ENCODE data around the gene CHI3L2.

CHI3L2 gene

DNA sequence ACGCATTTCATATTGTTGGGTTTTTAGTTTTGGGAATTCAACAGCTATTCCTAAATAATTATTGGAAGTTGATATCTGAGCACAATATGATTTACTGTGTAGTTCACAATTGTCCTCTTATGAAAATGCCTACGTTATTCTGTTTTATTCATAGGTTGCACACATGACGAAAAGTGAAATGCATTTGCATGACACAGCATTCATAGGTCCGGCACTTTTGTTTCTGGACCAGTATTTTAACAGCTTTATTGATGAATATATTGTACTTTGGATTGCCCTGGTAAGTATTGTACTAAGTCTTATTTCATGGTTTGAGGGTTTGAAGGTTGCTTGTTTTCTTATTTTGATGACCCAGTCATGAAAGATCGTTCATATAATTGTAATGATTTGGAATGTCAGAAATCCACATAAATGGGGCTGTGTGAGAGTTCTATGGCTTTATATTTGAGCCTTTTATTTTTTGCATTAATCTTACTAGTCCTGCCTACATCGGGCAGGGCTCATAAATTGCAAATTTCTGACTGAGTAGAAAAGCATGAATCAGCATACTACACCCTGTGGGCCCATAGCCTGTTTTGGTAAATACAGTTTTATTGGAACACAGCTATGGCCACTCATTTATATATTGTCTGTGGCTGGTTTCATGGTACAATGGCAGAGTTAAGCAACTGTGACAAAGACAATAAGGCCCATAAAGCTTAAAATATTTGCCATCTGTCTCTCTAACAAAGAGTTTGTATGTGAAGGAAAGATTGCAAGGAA lies 44.0 kb upstream of the CHI3L2 start:
- Histone ChIP-seq H3K36me3 (replicated peaks; ENCODE audit: insufficient read depth, low read length) (no peaks in the 10 kb centered on the region), H3K79me2 (ENCODE audit: low read length) (no peaks in the 10 kb centered on the region), H3K4me1 (ENCODE audit: low read length) (no peaks in the 10 kb centered on the region), H3K27ac (ENCODE audit: low read length) (no peak overlapping the region), H3K27me3 (replicated peaks; ENCODE audit: insufficient read depth, low read length) (no peaks in the 10 kb centered on the region), H3K9me3 (replicated peaks; ENCODE audit: insufficient read depth, low read length) (no peaks in the 10 kb centered on the region), H3K4me2 (ENCODE audit: low read depth, low read length) (no peak overlapping the region), H3K4me3 (ENCODE audit: low read length) (no peak overlapping the region), H3K9me2 (replicated peaks; ENCODE audit: insufficient read depth, low read length) (no peaks in the 10 kb centered on the region), H2AFZ (ENCODE audit: low read length) (no peak overlapping the region), H3F3A (ENCODE audit: insufficient read depth, low read length) (no peaks in the 10 kb centered on the region), H3K9ac (ENCODE audit: low read length) (no peak overlapping the region), H4K20me1 (ENCODE audit: insufficient read depth, low read length) (no peaks in the 10 kb centered on the region)
- DNase-seq, result no peak
- TF ChIP-seq EZH2 (optimal IDR thresholded peaks at IDR 0.05; ENCODE audit: low read depth, low read length) (no peak), EZH2phosphoT487 (IDR thresholded peaks at IDR 0.05; ENCODE audit: low read length) (no peak)
- TF ChIP-seq, protein P1, sequence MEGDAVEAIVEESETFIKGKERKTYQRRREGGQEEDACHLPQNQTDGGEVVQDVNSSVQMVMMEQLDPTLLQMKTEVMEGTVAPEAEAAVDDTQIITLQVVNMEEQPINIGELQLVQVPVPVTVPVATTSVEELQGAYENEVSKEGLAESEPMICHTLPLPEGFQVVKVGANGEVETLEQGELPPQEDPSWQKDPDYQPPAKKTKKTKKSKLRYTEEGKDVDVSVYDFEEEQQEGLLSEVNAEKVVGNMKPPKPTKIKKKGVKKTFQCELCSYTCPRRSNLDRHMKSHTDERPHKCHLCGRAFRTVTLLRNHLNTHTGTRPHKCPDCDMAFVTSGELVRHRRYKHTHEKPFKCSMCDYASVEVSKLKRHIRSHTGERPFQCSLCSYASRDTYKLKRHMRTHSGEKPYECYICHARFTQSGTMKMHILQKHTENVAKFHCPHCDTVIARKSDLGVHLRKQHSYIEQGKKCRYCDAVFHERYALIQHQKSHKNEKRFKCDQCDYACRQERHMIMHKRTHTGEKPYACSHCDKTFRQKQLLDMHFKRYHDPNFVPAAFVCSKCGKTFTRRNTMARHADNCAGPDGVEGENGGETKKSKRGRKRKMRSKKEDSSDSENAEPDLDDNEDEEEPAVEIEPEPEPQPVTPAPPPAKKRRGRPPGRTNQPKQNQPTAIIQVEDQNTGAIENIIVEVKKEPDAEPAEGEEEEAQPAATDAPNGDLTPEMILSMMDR (IDR thresholded peaks at IDR 0.05; ENCODE audit: low read length), result no peak

DNA sequence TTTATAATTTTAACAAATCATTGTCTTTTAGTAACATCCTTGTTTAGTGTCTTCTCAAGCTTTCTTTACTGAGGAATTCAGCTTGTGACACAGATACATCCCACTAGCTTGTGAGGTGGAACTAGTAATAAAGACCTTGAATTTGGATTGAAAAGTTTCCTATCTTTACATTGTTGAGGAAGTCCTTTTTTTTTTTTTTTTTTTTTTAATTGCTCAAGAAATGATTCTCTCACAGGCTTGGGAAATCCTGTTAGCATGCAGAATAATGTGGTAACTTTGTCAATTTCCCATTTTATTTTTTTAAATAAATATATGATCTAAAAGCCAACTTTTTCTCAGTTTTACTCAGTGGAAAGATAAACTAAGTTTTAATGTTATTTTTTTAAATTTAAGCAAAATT lies 42.9 kb upstream of the CHI3L2 start:
- no peak overlapping the region for H3K4me3 ChIP-seq (ENCODE audit: low read length)
- no peak overlapping the region for H3K27ac ChIP-seq (ENCODE audit: low read length)
- no peak for DNase-seq
- H3K9me2 ChIP-seq (replicated peaks; ENCODE audit: insufficient read depth, low read length), result no peaks in the 10 kb centered on the region
- H3K9ac ChIP-seq (ENCODE audit: low read length), result no peak overlapping the region
- no peaks in the 10 kb centered on the region for H3K36me3 ChIP-seq (replicated peaks; ENCODE audit: insufficient read depth, low read length)
- H3K9me3 ChIP-seq (replicated peaks; ENCODE audit: insufficient read depth, low read length), result no peaks in the 10 kb centered on the region
- H3K79me2 ChIP-seq (ENCODE audit: low read length), result no peaks in the 10 kb centered on the region
- no peaks in the 10 kb centered on the region for H4K20me1 ChIP-seq (ENCODE audit: insufficient read depth, low read length)
- no peaks in the 10 kb centered on the region for H3K4me1 ChIP-seq (ENCODE audit: low read length)
- TF ChIP-seq EZH2 (optimal IDR thresholded peaks at IDR 0.05; ENCODE audit: low read depth, low read length) (no peak), EZH2phosphoT487 (IDR thresholded peaks at IDR 0.05; ENCODE audit: low read length) (no peak)
- TF ChIP-seq, protein P1 (IDR thresholded peaks at IDR 0.05; ENCODE audit: low read length), result no peak
- H2AFZ ChIP-seq (ENCODE audit: low read length), result no peak overlapping the region
- H3K4me2 ChIP-seq (ENCODE audit: low read depth, low read length), result no peak overlapping the region
- H3K27me3 ChIP-seq (replicated peaks; ENCODE audit: insufficient read depth, low read length), result no peaks in the 10 kb centered on the region
- H3F3A ChIP-seq (ENCODE audit: insufficient read depth, low read length), result no peaks in the 10 kb centered on the region

DNA sequence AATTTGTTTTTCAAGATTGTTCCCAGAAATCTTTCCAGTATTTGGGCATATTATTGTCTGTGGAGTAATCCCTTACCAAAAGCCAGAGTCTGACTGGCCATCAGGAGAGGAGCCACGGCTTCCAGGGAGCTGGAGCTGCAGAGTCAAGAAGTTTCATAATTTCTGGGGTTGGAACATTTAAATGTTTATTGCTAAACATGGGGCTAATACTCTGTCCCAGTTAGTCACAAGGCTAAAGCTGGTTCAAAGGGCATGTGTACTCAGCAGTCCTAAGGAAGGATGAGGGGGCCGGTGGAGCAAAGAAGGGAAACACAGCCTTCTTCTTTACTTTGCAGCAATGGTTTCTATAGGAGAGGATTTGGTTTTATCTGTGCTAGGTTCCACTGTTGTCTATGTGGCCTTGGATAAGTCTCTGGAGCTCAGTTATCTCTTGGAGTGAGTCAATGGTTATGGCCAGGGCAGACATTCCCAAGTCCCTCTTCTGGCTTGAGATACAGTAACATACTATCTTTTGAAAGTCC lies 36.5 kb upstream of the CHI3L2 start:
- Histone ChIP-seq H2AFZ (ENCODE audit: low read length) (no peak overlapping the region), H3K27me3 (replicated peaks; ENCODE audit: insufficient read depth, low read length) (no peaks in the 10 kb centered on the region), H3K9me2 (replicated peaks; ENCODE audit: insufficient read depth, low read length) (no peaks in the 10 kb centered on the region), H3K9ac (ENCODE audit: low read length) (no peak overlapping the region), H3K79me2 (ENCODE audit: low read length) (no peaks in the 10 kb centered on the region), H3K4me1 (ENCODE audit: low read length) (peaks cover 8% of the 10 kb centered on the region), H3K9me3 (replicated peaks; ENCODE audit: insufficient read depth, low read length) (no peaks in the 10 kb centered on the region), H3F3A (ENCODE audit: insufficient read depth, low read length) (no peaks in the 10 kb centered on the region), H4K20me1 (ENCODE audit: insufficient read depth, low read length) (no peaks in the 10 kb centered on the region), H3K27ac (ENCODE audit: low read length) (no peak overlapping the region), H3K4me2 (ENCODE audit: low read depth, low read length) (no peak overlapping the region), H3K36me3 (replicated peaks; ENCODE audit: insufficient read depth, low read length) (no peaks in the 10 kb centered on the region), H3K4me3 (ENCODE audit: low read length) (no peak overlapping the region)
- DNase-seq, result no peak
- TF ChIP-seq, protein P1 (IDR thresholded peaks at IDR 0.05; ENCODE audit: low read length), result no peak
- no peak for TF ChIP-seq EZH2 (optimal IDR thresholded peaks at IDR 0.05; ENCODE audit: low read depth, low read length)
